HG03354 (cell line): Measurements from ENCODE around the gene ADAMTS18.
A peak's percentile ranks its signal among the peaks of the same experiment; 100 is the strongest.
"Not testable (repeated sequence)": the region's sequence is repeated elsewhere in the genome, so short reads cannot be mapped to it uniquely, and the experiment has no call there.

Source experiments
- ATAC-seq: cut with Tn5 transposase; IDR thresholded peaks from one replicate; pipeline ENCODE4 v1.9.1; 2021; ENCODE audit warnings: mild to moderate bottlenecking; ENCODE audit not compliant: unreplicated experiment, poor library complexity, severe bottlenecking

Gene ADAMTS18

GRCh38 chr16:77242471-77242870 is 192.4 kb downstream of the ADAMTS18 start:
- ATAC-seq, result not testable (repeated sequence)

GRCh38 chr16:77238593-77238992 is 196.2 kb downstream of the ADAMTS18 start:
- ATAC-seq, result no peak

DNA sequence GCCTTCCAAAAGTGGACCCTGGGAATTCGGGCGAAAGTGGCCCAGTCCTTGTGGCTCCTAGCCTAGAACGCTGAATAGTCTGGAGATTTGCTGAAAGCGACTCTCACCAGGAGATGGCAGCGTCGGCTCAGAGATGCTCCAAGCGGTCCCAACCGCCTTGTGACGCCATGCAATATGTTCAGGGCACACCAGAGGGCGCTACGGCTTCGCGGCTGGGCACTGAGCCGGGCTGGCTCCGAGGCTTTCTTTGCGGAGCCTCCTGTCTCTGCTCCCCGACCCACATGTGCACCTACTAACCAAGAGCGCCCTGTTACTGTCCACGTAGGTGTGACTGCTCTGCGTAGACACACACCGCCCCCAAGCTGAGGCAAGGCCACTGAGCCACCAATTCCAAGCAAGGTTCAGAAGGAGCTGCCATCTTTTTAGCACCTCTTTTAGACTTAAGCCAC is 198.7 kb downstream of the ADAMTS18 start:
- ATAC-seq, result peak; percentile 99

DNA sequence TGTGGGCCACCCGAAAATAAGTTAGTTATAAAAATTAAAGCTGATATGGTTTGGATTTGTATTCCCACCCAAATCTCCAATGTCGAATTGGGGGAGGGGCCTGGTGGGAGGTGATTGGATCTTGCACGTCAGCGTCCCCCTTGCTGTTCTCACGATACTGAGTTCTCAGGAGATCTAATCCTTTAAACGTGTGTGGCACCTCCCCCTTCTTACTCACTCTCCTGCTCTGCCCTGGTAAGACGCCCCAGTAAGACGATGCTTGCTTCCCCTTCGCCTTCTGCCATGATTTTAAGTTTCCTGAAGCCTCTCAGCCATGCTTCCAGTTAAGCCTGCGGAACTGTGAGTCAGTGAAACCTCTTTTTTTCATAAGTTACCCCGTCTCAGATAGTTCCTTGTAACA is 200.2 kb downstream of the ADAMTS18 start:
- ATAC-seq, result no peak

- ATAC-seq, result no peak
Observed at GRCh38 chr16:77233799-77234519, 200.9 kb downstream of the ADAMTS18 start.
